GM12873 (cell line): ENCODE results near the gene ATAT1.

Experiments used
- TF ChIP-seq, protein P1 (sequence below): IDR thresholded peaks from 2 replicates; pipeline ENCODE4 v1.5.1; 2012; ENCODE audit warnings: low read depth, mild to moderate bottlenecking, moderate library complexity, low read length, control low read depth; ENCODE audit not compliant: insufficient read depth; ENCODE audit errors: missing control alignments

ATAT1 gene

DNA sequence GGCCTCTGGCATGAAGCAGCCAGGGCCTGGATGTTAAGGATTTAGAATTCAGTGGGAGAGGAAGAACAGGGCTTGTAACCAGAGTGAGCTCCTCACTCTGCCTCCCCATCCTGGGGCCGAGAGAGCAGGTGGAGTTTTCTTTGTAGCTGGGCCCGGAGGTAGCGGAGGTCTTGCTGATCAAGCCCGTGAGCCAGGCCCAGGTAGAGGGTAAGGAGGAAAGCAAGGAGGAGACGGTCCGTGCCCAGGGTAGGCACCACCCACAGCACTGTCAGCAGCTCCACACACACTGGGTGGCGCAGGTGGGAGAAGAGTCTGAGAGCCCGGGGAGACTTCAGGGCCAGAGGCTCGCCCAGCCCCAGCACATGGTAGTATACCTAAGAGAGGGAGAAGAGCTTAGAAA is 61.9 kb downstream of the ATAT1 start:
- TF ChIP-seq, protein P1, sequence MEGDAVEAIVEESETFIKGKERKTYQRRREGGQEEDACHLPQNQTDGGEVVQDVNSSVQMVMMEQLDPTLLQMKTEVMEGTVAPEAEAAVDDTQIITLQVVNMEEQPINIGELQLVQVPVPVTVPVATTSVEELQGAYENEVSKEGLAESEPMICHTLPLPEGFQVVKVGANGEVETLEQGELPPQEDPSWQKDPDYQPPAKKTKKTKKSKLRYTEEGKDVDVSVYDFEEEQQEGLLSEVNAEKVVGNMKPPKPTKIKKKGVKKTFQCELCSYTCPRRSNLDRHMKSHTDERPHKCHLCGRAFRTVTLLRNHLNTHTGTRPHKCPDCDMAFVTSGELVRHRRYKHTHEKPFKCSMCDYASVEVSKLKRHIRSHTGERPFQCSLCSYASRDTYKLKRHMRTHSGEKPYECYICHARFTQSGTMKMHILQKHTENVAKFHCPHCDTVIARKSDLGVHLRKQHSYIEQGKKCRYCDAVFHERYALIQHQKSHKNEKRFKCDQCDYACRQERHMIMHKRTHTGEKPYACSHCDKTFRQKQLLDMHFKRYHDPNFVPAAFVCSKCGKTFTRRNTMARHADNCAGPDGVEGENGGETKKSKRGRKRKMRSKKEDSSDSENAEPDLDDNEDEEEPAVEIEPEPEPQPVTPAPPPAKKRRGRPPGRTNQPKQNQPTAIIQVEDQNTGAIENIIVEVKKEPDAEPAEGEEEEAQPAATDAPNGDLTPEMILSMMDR, result peak; percentile 34

DNA sequence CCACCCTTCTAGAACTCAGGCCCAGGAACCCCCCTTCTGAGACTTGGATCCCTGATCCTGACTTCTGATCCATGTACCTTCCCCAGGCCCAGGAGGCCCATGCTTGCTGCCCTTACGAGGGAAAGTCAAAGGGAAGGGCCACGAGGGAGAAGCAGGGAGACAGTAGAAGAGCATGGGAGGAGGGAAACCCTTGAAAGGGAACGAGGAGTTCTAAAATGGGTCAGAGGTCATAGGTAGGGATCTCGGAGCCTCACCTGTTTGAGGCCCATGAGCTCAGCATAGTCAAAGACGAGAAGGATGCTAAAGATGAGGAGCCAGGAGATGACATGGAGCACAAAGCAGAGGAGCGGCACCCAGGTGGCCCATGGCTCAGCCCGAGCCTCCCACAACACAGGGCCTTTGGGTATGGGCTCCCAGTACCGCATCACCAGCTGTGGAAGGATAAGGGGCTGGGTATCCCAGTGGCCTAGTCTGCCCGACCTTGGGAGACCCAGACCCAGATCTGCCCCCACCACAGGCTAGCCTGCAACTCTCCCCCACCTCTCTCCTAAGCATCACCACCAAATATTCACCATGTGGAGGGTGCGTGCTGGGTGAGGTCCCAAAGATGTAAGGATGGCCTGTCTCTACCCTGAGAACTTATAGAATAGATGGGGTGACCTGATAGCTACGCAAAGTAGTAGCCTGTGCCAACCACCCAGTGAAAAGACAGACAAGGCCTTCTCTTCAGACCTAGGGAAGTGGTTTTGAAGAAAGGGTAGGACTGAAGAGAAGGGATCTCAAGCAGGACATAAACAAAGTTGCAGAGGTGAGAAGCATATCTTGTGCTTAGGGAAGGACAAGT is 62.6 kb downstream of the ATAT1 start:
- TF ChIP-seq, protein P1, result no peak

DNA sequence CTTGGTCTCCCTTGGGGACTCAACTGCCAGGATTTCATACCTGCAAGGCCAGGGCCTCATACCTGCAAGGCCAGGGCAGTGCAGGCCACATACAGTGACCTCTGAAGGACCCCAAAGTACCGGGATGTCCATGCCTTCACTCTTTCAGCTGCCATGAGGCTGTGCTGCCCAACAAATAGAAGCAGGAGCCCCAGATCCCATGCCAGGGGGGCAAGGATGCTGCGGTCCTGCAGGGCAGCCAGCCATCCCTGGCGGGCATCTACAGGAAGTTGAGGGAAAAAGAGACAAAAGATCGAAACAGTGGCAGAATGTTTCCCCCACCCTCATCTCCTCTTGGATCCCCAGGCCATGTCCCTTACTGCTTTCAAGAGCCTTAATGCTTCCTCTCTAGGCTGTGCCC is 63.3 kb downstream of the ATAT1 start:
- TF ChIP-seq, protein P1, result no peak

DNA sequence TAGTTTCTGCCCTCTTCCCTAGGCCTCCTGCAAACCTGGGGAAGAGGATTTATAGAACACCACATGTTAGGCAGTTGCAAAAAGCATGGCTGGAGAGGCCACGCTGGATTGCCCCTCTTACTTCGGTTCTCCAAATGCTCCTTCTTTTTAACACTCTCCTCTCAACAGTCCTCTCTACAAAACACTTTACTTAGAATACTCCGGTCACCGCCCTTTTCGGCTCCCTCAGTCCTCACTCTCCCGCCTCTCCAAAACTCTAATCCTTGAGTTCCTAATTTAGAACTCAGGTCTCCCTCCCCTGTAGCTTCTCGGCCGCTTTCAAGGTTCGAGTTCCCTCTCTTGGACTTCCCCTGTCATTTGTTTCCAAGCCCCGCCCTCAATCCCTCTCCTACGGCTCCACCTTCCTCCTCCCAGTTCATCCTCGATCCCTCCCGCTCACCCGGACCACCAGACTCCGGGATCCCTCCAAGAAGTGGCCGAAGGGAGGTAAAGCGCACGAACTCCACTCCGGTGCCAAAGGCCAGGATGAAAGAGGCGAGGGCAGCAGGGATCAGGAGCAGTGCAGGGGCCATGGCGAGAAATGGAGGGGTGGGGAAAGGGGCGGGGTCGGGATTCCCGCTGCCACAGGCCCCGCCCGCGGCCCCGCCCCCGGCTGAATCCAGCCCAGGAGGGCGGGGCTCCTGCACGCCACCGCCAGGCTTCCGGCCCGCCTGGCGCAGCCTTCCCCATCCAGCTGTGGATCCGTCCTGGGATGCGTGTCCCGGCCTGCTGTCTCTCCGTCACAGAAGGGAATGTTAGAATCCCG is 63.9 kb downstream of the ATAT1 start, which contains the start of gene NRM:
NRM (minus strand) TSS at position 582 of the 805 bp plus-strand sequence; CDS start at position 572, 10 bp downstream.
- TF ChIP-seq, protein P1, result no peak

DNA sequence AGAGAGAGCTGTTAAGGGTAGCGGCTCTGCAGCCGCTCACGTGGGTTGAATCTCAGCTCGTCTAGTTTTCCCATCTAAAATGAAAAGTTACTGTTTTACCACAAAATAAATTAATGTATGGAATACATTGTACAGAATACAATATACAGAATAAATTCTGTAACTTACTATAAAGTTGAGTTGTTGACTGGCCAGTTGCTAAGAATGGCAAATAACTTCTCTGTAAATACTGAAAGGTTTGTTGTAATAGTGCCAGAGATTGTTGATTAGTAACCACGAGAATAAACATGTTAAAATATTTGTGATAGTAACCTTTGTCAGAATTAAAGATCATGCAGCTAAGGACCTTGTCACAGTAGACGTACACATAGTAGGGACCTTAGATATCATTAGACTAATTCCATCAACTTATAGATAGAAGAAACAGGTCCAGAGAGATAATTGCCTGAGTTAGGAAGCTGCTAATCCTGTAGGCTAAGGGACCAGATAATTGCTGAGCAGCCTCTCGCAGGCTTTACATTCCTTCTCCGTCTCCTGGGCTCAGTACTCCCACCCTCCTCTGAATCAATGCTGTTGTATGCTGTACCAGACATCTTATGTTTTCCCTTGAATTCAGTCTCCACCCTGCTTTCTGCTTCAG is 64.7 kb downstream of the ATAT1 start:
- TF ChIP-seq, protein P1, result no peak
